GM12873 (cell line): Measurements from ENCODE around the gene FZR1.

Source experiments
- CTCF ChIP-seq: IDR thresholded peaks from 2 replicates; pipeline ENCODE4 v1.5.1; 2012; ENCODE audit warnings: low read depth, mild to moderate bottlenecking, moderate library complexity, low read length, control low read depth; ENCODE audit not compliant: insufficient read depth; ENCODE audit errors: missing control alignments

The FZR1 gene

GRCh38 chr19:3537438-3538240 is 31.5 kb downstream of the FZR1 start:
- no peak for TF ChIP-seq CTCF

GRCh38 chr19:3538258-3538929 is 32.3 kb downstream of the FZR1 start:
- no peak for TF ChIP-seq CTCF

- no peak for TF ChIP-seq CTCF
These were observed 33.0 kb downstream of the FZR1 start, which contains the start of gene TEKTIP1 for GRCh38 chr19:3538965-3539755. TEKTIP1 (plus strand) TSS chr19:3539174; CDS start chr19:3539178, 4 bp downstream.

GRCh38 chr19:3539756-3540118 is 33.6 kb downstream of the FZR1 start:
- TF ChIP-seq CTCF = no peak

GRCh38 chr19:3543150-3544057 is 37.3 kb downstream of the FZR1 start:
- TF ChIP-seq CTCF = no peak

GRCh38 chr19:3544058-3544376 is 37.9 kb downstream of the FZR1 start:
- TF ChIP-seq CTCF = no peak
